IMR-90 (cell line): Measurements from ENCODE around the gene MBOAT1. TPM values are rescaled to one million over a fixed set of nuclear protein-coding genes. Genes with fewer than 3 reads are reported as not detected.

Experiments
- ATAC-seq: fragments of 200-7000 bp; cut with Tn5 transposase; 2 replicates; pipeline ENCODE4 v1.9.1; 2020; ENCODE audit warnings: low read depth, mild to moderate bottlenecking, moderate library complexity
- BruUV-seq: library from RNA; stranded (reverse); fragments of 400-500 nt; replicated peaks from 2 replicates; lab custom pipeline; 2021; lab: Mats Ljungman, UMichigan
- CTCF ChIA-PET: fragments of 300-600 bp; formaldehyde crosslinking; extraction: SDS; loops from one replicate; lab custom pipeline; 2021; ENCODE audit warnings: antibody characterized with exemption; lab: Yijun Ruan, JAX
- POLR2A ChIA-PET: fragments of 300-600 bp; sonication (Branson Sonifier 250); formaldehyde crosslinking; loops from one replicate; lab custom pipeline; 2022; ENCODE audit warnings: antibody characterized with exemption; ENCODE audit not compliant: unreplicated experiment; lab: Charles Lee
- DNase-seq: peaks from one replicate; pipeline ENCODE4 v3.0.0; 2013
- H2AFZ ChIP-seq: replicated peaks from 2 replicates; pipeline ENCODE3; 2013; ENCODE audit warnings: low read length, mild to moderate bottlenecking; ENCODE audit not compliant: poor library complexity
- H2AK5ac ChIP-seq: 2 replicates; pipeline ENCODE4 v1.6.1; 2013; ENCODE audit warnings: low read depth, low read length, inconsistent platforms
- H2AK9ac ChIP-seq: replicated peaks from 2 replicates; pipeline ENCODE3; 2013; ENCODE audit warnings: mild to moderate bottlenecking, low read depth, low read length, moderate library complexity; ENCODE audit not compliant: poor library complexity
- H2BK120ac ChIP-seq: 2 replicates; pipeline ENCODE4 v1.6.1; 2013; ENCODE audit warnings: low read depth, low read length, inconsistent platforms
- H2BK15ac ChIP-seq: 3 replicates; pipeline ENCODE4 v1.6.1; 2013; ENCODE audit warnings: low read depth, low read length, inconsistent platforms
- H2BK20ac ChIP-seq: 2 replicates; pipeline ENCODE4 v1.6.1; 2013; ENCODE audit warnings: low read depth, mild to moderate bottlenecking, inconsistent platforms, low read length, moderate library complexity
- H2BK5ac ChIP-seq: 2 replicates; pipeline ENCODE4 v1.6.1; 2013; ENCODE audit warnings: mild to moderate bottlenecking, low read depth, low read length, inconsistent platforms; ENCODE audit not compliant: poor library complexity, severe bottlenecking
- H3K14ac ChIP-seq: replicated peaks from 2 replicates; pipeline ENCODE4 v1.6.1; 2013; ENCODE audit warnings: low read depth, low read length, inconsistent platforms
- H3K18ac ChIP-seq: 2 replicates; pipeline ENCODE4 v1.6.1; 2013; ENCODE audit warnings: low read depth, low read length, control low read depth
- H3K23ac ChIP-seq: 2 replicates; pipeline ENCODE4 v1.6.1; 2013; ENCODE audit warnings: low read depth, low read length, inconsistent platforms
- H3K27ac ChIP-seq: 2 replicates; pipeline ENCODE4 v1.5.1; 2013; ENCODE audit warnings: mild to moderate bottlenecking, control low read depth, low read length; ENCODE audit not compliant: insufficient read depth
- H3K27me3 ChIP-seq: 2 replicates; pipeline ENCODE4 v1.6.1; 2013; ENCODE audit warnings: low read length; ENCODE audit not compliant: control insufficient read depth, insufficient read depth
- H3K36me3 ChIP-seq: 2 replicates; pipeline ENCODE4 v1.6.1; 2013; ENCODE audit warnings: low read length, mixed read lengths; ENCODE audit not compliant: control insufficient read depth, insufficient read depth
- H3K4ac ChIP-seq: 2 replicates; pipeline ENCODE4 v1.6.1; 2013; ENCODE audit warnings: low read depth, low read length, inconsistent platforms
- H3K4me1 ChIP-seq: 2 replicates; pipeline ENCODE4 v1.6.1; 2013; ENCODE audit warnings: low read length, mixed read lengths; ENCODE audit not compliant: control insufficient read depth, insufficient read depth
- H3K4me2 ChIP-seq: 2 replicates; pipeline ENCODE4 v1.6.1; 2013; ENCODE audit warnings: low read depth, mild to moderate bottlenecking, control low read depth, low read length, moderate library complexity
- H3K4me3 ChIP-seq: 2 replicates; pipeline ENCODE4 v1.5.1; 2013; ENCODE audit warnings: low read depth, mild to moderate bottlenecking, control low read depth, low read length, moderate library complexity; ENCODE audit not compliant: insufficient read depth
- H3K56ac ChIP-seq: 2 replicates; pipeline ENCODE4 v1.6.1; 2013; ENCODE audit warnings: low read length, inconsistent platforms; ENCODE audit not compliant: insufficient read depth; ENCODE audit errors: extremely low read depth
- H3K79me1 ChIP-seq, 2 experiments: 2 replicates each; pipeline ENCODE4 v1.6.1; 2013; ENCODE audit warnings: low read length in 2 of 2, inconsistent platforms in 1 of 2, low read depth in 1 of 2
- H3K9ac ChIP-seq: 2 replicates; pipeline ENCODE4 v1.6.1; 2013; ENCODE audit warnings: low read depth, low read length, control low read depth
- H3K9me1 ChIP-seq: 2 replicates; pipeline ENCODE4 v1.6.1; 2013; ENCODE audit warnings: low read length, inconsistent platforms; ENCODE audit not compliant: insufficient read depth
- H3K9me3 ChIP-seq: 2 replicates; pipeline ENCODE4 v1.6.1; 2013; ENCODE audit warnings: low read length; ENCODE audit not compliant: control insufficient read depth, insufficient read depth
- H4K20me1 ChIP-seq: 2 replicates; pipeline ENCODE4 v1.6.1; 2013; ENCODE audit warnings: low read length, inconsistent platforms; ENCODE audit not compliant: insufficient read depth
- H4K5ac ChIP-seq: 2 replicates; pipeline ENCODE4 v1.6.1; 2013; ENCODE audit warnings: mild to moderate bottlenecking, low read depth, low read length, control low read depth
- H4K8ac ChIP-seq, 2 experiments: 2 replicates each; pipeline ENCODE4 v1.6.1; 2013; ENCODE audit warnings: low read depth in 2 of 2, low read length in 2 of 2, control low read depth in 1 of 2, inconsistent platforms in 1 of 2
- H4K91ac ChIP-seq: 2 replicates; pipeline ENCODE4 v1.6.1; 2013; ENCODE audit warnings: low read depth, low read length, inconsistent platforms; ENCODE audit not compliant: insufficient read depth
- BHLHE40 ChIP-seq: fragments of 150-350 bp; IDR thresholded peaks from 2 replicates; pipeline ENCODE4 v1.6.1; 2016; ENCODE audit warnings: mild to moderate bottlenecking, low read depth, low read length
- CEBPB ChIP-seq: IDR thresholded peaks from 2 replicates; pipeline ENCODE4 v1.6.1; 2012; ENCODE audit warnings: low read depth, low read length, improper control_type of control experiment
- CHD1 ChIP-seq: IDR thresholded peaks from 2 replicates; pipeline ENCODE4 v1.6.1; 2012; ENCODE audit warnings: low read depth, low read length, improper control_type of control experiment
- MAZ ChIP-seq: IDR thresholded peaks from 2 replicates; pipeline ENCODE4 v1.6.1; 2012; ENCODE audit warnings: low read depth, mild to moderate bottlenecking, low read length, improper control_type of control experiment, moderate library complexity, borderline replicate concordance
- MXI1 ChIP-seq: IDR thresholded peaks from 2 replicates; pipeline ENCODE4 v1.6.1; 2012; ENCODE audit warnings: low read depth, mild to moderate bottlenecking, low read length, moderate library complexity, borderline replicate concordance
- POLR2A ChIP-seq: IDR thresholded peaks from 2 replicates; pipeline ENCODE4 v1.6.1; 2012; ENCODE audit warnings: mild to moderate bottlenecking, low read depth, low read length
- RAD21 ChIP-seq: IDR thresholded peaks from 2 replicates; pipeline ENCODE4 v1.6.1; 2012; ENCODE audit warnings: low read length, improper control_type of control experiment
- RCOR1 ChIP-seq: IDR thresholded peaks from 2 replicates; pipeline ENCODE4 v1.6.1; 2012; ENCODE audit warnings: mild to moderate bottlenecking, low read length, improper control_type of control experiment; ENCODE audit not compliant: insufficient replicate concordance
- RFX5 ChIP-seq: IDR thresholded peaks from 2 replicates; pipeline ENCODE4 v1.8.0; 2012; ENCODE audit warnings: low read depth, mild to moderate bottlenecking, low read length, moderate library complexity
- SMC3 ChIP-seq: fragments of 150-350 bp; IDR thresholded peaks from 2 replicates; pipeline ENCODE4 v1.6.1; 2016; ENCODE audit warnings: low read depth, mild to moderate bottlenecking, antibody characterized with exemption, low read length, moderate library complexity
- WGBS, 2 experiments: methylation state at CpG; one replicate each; pipeline versions ENCODE4 v1.1.5 to v1.1.7; 2013; ENCODE audit warnings: missing lambda C conversion rate in 2 of 2; ENCODE audit not compliant: insufficient read length in 1 of 2; ENCODE audit errors: extremely low coverage in 2 of 2; 5-methylcytosine and 5-hydroxymethylcytosine counted together
- dilution Hi-C: fragments of 300-500 bp; cut with HindIII; formaldehyde crosslinking; loops from one replicate; pipeline ENCODE4 v1.14.3; 2018; ENCODE audit warnings: low sequenced_read_pairs; ENCODE audit not compliant: unreplicated experiment
- in situ Hi-C: fragments of 300-500 bp; cut with MboI; formaldehyde crosslinking; loops from 3 replicates; pipeline ENCODE4 v1.14.3; 2019; ENCODE audit warnings: low sequenced_read_pairs, inconsistent platforms, mixed read lengths
- intact Hi-C: fragments of 100-400 bp; cut with micrococcal nuclease; formaldehyde crosslinking; loops from 2 replicates; pipeline ENCODE4 v1.10.0; 2022
- polyA plus RNA-seq, 3 experiments: library from polyadenylated mRNA; depleted of rRNA; stranded (reverse); fragments of >200 nt; gene quantifications; 2 replicates each; pipeline ENCODE4 v1.2.3, GENCODE V29; 2012; ENCODE audit warnings: low replicate concordance in 1 of 3
- total RNA-seq: library from RNA; depleted of rRNA; stranded (reverse); fragments of >200 nt; gene quantifications from 2 replicates; pipeline ENCODE4 v1.2.3, GENCODE V29; 2012
- TF ChIP-seq, protein P1 (sequence below): fragments of 150-350 bp; IDR thresholded peaks from 2 replicates; pipeline ENCODE4 v1.6.1; 2017; ENCODE audit warnings: mild to moderate bottlenecking, antibody characterized with exemption, low read length, low read depth
- TF ChIP-seq, protein P2 (sequence below): fragments of 150-350 bp; IDR thresholded peaks from 2 replicates; pipeline ENCODE4 v1.6.1; 2016; ENCODE audit warnings: low read depth, mild to moderate bottlenecking, low read length, moderate library complexity, borderline replicate concordance
- TF ChIP-seq, protein P3 (sequence below): conservative IDR thresholded peaks from 2 replicates; pipeline ENCODE4 v1.5.1; 2012; ENCODE audit warnings: mild to moderate bottlenecking, low read depth, low read length, improper control_type of control experiment

Gene MBOAT1
- total and polyA plus RNA-seq, 2 of the 4 experiments (the other 2 are of a cell fraction) = 1.6 to 4.7 TPM

DNA sequence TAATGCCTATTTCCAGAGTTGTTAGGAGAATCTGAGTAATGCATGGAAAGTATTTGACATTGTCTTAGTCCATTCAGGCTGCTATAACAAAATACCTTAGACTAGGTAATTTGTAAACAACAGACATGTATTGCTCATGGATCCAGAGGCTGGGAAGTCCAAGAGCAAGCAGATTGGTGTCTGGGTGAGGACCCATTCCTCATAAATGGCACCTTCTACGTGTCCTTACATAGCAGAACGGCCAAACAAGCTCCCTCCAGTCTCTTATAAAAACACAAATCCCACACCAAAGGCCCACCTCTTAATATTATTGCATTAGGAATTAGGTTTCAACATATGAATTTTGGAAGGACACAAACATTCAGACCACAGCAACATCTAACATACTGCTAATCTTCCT lies 30.2 kb downstream of the MBOAT1 start:
- TF ChIP-seq RCOR1 (no peak), RFX5 (no peak), CHD1 (no peak), SMC3 (no peak), MXI1 (no peak), RAD21 (no peak), POLR2A (no peak), CEBPB (no peak), BHLHE40 (no peak), MAZ (no peak)
- TF ChIP-seq, protein P1, sequence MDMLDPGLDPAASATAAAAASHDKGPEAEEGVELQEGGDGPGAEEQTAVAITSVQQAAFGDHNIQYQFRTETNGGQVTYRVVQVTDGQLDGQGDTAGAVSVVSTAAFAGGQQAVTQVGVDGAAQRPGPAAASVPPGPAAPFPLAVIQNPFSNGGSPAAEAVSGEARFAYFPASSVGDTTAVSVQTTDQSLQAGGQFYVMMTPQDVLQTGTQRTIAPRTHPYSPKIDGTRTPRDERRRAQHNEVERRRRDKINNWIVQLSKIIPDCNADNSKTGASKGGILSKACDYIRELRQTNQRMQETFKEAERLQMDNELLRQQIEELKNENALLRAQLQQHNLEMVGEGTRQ = no peak
- TF ChIP-seq, protein P2, sequence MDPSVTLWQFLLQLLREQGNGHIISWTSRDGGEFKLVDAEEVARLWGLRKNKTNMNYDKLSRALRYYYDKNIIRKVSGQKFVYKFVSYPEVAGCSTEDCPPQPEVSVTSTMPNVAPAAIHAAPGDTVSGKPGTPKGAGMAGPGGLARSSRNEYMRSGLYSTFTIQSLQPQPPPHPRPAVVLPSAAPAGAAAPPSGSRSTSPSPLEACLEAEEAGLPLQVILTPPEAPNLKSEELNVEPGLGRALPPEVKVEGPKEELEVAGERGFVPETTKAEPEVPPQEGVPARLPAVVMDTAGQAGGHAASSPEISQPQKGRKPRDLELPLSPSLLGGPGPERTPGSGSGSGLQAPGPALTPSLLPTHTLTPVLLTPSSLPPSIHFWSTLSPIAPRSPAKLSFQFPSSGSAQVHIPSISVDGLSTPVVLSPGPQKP = no peak
- TF ChIP-seq, protein P3, sequence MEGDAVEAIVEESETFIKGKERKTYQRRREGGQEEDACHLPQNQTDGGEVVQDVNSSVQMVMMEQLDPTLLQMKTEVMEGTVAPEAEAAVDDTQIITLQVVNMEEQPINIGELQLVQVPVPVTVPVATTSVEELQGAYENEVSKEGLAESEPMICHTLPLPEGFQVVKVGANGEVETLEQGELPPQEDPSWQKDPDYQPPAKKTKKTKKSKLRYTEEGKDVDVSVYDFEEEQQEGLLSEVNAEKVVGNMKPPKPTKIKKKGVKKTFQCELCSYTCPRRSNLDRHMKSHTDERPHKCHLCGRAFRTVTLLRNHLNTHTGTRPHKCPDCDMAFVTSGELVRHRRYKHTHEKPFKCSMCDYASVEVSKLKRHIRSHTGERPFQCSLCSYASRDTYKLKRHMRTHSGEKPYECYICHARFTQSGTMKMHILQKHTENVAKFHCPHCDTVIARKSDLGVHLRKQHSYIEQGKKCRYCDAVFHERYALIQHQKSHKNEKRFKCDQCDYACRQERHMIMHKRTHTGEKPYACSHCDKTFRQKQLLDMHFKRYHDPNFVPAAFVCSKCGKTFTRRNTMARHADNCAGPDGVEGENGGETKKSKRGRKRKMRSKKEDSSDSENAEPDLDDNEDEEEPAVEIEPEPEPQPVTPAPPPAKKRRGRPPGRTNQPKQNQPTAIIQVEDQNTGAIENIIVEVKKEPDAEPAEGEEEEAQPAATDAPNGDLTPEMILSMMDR = no peak
- no peaks in the 10 kb centered on the region; a peak in 2 of 4 replicates for H3K79me1 ChIP-seq
- H3K9me1 ChIP-seq = peaks cover 7% of the 10 kb centered on the region
- H3K27ac ChIP-seq = no peak overlapping the region
- no peak overlapping the region for H3K4me2 ChIP-seq
- H3K4me1 ChIP-seq = no peaks in the 10 kb centered on the region
- DNase-seq = no peak
- H2BK15ac ChIP-seq = no peak overlapping the region
- H2AK5ac ChIP-seq = no peak overlapping the region
- no peak overlapping the region for H3K4ac ChIP-seq
- BruUV-seq = no TSS peak
- no peak overlapping the region for H2BK5ac ChIP-seq
- H3K56ac ChIP-seq = no peak overlapping the region
- no peak for ATAC-seq
- no peak overlapping the region for H2BK20ac ChIP-seq
- no peak overlapping the region for H4K5ac ChIP-seq
- H2AFZ ChIP-seq = no peak overlapping the region
- H2AK9ac ChIP-seq = no peak overlapping the region
- WGBS, 2 experiments = no CpG with 5 or more reads among the region's 2 CpGs
- no peaks in the 10 kb centered on the region for H3K36me3 ChIP-seq
- H3K27me3 ChIP-seq = no peaks in the 10 kb centered on the region
- no peak overlapping the region for H2BK120ac ChIP-seq
- H3K18ac ChIP-seq = no peak overlapping the region
- in situ Hi-C loops (no loop called here), intact Hi-C loops (no loop called here), dilution Hi-C loops (no loop called here)
- CTCF ChIA-PET = no interaction called here
- no peak overlapping the region for H3K14ac ChIP-seq
- no peak overlapping the region for H3K23ac ChIP-seq
- H4K20me1 ChIP-seq = no peaks in the 10 kb centered on the region
- no peak overlapping the region for H3K4me3 ChIP-seq
- H4K8ac ChIP-seq = no peak overlapping the region
- POLR2A ChIA-PET = interaction anchor here (0.7 kb wide), 1 partner anchor 40 kb away, joined by 3 read pairs; no protein-coding TSS in a partner anchor
- H3K9ac ChIP-seq = no peak overlapping the region
- H3K9me3 ChIP-seq = no peaks in the 10 kb centered on the region
- H4K91ac ChIP-seq = no peak overlapping the region
